Activated CD4-positive, alpha-beta T cell treated with anti-CD3 and anti-CD28 coated beads for 24 hours (primary cell): ENCODE measurements around the gene TUBB.

ENCODE experiments used
- DNase-seq, 2 donors: peaks; one replicate each; pipeline ENCODE4 v3.0.0-alpha.2; 2020; ENCODE audit warnings: low read depth in 2 of 2

TUBB gene

DNA sequence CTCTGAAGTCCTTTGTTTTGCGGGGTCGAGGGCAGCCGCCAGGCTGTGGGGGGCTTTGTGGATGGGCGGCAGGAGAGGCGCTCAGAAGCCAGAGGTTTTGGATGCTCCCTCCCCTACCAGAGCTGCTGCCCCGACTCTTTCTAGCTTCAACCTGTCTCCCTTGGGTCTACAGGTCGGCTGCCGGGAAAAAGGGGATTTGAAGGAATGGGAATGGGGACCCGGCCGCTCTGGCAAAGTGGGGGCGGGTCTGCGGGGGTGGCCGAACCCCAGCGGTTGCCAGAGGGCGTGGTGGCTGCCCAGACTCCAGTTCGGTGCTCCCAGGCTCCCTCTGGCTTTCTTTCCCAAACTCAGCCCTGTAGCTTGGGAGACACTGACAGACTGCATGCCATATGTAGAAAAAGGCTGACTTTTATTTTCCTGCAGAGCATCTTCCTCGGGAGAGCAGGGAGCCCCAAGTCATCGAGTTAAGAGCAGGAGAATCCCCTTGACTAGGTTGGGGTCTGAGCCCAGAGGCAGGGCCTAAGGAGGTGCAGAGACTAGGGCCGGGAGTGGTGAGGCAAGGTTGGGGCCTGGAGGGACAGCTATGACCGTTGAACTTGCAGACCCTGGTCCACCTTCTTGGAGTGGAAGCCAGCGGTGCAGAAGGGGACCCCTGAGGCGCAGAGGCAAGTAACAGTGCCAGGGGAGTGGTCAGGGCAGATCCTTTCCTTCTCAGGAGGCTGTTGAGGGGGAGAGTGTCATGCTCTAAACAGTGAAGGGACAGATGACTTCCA, 32.3 kb upstream of the TUBB start:
- DNase-seq, result no peak

- no peak for DNase-seq
Measured at GRCh38 chr6:30688569-30688968, 31.6 kb upstream of the TUBB start.

- DNase-seq, result no peak
Measured at GRCh38 chr6:30689022-30689865, 30.9 kb upstream of the TUBB start.

GRCh38 chr6:30689985-30690384, 30.2 kb upstream of the TUBB start:
- no peak for DNase-seq

DNA sequence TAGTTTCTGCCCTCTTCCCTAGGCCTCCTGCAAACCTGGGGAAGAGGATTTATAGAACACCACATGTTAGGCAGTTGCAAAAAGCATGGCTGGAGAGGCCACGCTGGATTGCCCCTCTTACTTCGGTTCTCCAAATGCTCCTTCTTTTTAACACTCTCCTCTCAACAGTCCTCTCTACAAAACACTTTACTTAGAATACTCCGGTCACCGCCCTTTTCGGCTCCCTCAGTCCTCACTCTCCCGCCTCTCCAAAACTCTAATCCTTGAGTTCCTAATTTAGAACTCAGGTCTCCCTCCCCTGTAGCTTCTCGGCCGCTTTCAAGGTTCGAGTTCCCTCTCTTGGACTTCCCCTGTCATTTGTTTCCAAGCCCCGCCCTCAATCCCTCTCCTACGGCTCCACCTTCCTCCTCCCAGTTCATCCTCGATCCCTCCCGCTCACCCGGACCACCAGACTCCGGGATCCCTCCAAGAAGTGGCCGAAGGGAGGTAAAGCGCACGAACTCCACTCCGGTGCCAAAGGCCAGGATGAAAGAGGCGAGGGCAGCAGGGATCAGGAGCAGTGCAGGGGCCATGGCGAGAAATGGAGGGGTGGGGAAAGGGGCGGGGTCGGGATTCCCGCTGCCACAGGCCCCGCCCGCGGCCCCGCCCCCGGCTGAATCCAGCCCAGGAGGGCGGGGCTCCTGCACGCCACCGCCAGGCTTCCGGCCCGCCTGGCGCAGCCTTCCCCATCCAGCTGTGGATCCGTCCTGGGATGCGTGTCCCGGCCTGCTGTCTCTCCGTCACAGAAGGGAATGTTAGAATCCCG, 29.5 kb upstream of the TUBB start, which contains the start of gene NRM:
TSS of gene NRM (minus strand) at position 582 of the 805 bp plus-strand sequence. CDS start at position 572, 10 bp downstream.
- DNase-seq, result peak; percentile 70 to 78

DNA sequence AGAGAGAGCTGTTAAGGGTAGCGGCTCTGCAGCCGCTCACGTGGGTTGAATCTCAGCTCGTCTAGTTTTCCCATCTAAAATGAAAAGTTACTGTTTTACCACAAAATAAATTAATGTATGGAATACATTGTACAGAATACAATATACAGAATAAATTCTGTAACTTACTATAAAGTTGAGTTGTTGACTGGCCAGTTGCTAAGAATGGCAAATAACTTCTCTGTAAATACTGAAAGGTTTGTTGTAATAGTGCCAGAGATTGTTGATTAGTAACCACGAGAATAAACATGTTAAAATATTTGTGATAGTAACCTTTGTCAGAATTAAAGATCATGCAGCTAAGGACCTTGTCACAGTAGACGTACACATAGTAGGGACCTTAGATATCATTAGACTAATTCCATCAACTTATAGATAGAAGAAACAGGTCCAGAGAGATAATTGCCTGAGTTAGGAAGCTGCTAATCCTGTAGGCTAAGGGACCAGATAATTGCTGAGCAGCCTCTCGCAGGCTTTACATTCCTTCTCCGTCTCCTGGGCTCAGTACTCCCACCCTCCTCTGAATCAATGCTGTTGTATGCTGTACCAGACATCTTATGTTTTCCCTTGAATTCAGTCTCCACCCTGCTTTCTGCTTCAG, 28.8 kb upstream of the TUBB start:
- no peak for DNase-seq

- DNase-seq, result no peak
Measured at GRCh38 chr6:30696432-30696831, 23.7 kb upstream of the TUBB start.

- no peak for DNase-seq
Measured at GRCh38 chr6:30700340-30700739, 19.8 kb upstream of the TUBB start.

DNA sequence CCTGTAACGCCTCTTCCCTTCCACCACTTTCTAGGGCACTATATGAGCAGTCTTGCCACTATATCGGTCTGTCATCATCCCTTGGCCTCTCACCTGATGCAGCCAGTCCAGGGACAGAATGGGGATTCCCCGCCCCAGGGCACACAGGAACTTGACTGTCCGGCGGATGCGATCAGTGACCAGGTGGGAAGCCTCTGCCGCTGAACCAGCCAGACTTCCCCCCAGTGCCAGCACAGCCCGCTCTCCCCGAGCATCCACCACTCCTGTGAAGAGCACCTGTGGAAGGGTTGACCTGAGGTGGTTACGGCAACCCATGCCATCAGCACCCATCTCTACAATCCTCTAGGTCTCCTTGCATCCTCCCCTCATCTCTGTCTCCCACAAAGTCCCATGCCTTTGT, 17.1 kb upstream of the TUBB start:
- DNase-seq, result no peak

GRCh38 chr6:30703821-30704220, 16.3 kb upstream of the TUBB start:
- DNase-seq, result no peak

DNA sequence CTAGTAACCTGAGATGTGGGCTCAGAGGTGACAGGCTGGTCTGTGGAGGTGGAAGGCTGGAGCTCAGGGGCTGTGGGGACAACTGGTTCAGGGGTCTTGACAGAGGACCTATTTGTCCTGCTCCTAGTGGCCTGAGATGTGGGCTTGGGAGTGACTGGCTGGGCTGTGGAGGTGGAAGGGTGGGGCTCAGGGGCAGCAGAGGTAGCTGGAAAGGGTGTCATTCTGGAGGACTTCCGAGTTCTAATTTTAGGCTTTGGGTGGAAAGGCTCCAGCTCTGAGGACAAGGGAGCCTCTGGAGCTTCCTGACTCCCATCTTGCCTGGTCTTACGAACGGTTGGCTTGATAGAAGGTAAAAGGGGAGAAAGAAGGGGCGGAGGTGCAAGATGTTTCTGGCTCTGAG, 14.5 kb upstream of the TUBB start:
- DNase-seq, result no peak

DNA sequence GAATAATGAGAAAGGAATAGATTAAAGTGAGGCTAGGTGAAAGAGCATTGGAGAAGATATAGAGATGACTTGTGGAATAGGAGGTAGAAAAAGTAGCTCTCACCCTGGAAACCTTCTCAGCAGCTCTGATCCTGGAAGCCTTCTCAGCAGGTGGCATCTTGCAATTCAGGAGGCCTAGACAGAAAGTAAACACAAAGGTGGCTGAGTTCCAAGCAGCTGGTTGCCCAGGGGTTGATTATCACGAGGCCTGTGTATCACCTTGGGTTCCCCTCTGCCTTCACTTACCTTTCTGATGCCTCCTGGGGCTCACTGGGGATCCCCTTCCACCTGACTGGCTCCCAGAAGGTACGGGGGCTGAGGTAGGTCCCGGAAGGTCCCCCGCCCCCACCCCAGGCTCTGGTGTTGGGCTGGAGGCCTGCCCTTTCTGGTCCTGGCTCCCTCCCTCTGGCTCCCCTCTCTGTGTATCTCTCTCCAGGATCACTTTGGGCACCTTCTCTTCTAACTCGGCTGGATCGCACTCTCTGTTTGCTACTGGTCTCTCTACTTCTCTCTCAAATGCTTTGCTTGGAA, 12.8 kb upstream of the TUBB start:
- DNase-seq, result no peak

GRCh38 chr6:30709101-30709868, 10.9 kb upstream of the TUBB start:
- DNase-seq, result no peak

DNA sequence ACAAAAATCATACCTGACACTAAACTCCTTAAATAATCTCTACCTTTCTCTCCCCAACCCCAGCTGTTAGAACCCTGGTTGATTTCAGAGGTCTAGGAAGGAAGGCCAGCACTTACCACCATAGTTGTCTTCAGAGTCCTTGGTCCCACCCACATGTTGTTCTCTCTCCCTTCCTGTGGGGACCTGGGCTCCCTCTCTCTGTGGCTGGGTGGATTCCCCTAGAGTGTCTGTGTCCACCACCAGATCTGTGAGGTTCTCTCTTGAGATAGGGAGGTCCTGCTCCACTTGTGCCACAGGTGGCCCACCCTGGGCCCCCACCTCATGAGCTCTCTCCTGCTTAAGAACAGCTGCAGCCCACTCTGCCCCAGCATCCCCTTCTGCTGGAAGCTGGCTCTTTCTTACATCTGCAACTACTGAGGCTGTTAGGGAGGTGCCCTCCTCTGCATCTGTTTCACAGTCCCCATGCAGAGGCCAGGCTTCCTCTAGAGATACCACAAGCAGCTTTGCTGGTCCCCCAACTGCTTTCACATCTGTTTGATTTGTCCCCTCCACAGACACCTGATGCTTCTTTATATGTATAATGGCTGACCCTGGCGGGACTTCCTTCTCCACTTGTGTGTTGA, 8.3 kb upstream of the TUBB start:
- no peak for DNase-seq

DNA sequence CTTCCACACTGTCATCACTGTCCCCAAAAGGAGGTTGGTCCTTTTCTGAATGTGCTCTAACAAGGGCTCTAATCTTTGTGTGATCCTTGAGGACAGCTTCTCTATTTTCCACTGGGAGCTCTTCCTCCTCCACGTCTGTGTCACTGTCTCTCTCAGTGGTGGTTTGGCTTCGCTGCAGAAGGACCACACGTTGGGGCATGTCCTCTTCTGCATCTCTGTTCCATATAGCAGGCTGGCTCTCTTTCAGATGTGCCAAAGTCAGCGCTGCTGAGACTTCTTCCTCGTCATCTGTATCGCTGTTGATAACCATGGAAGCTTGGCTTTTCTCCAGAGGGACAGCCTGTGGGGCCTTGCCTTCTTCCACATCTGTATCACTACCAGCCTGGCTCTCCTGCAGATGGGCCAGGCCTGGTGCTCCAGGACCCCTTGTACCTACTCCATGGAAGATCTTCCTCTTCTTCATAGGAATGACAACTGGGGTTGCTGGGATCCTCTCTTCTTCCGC, 7.7 kb upstream of the TUBB start:
- no peak for DNase-seq

- no peak for DNase-seq
Measured at GRCh38 chr6:30714263-30714662, 5.9 kb upstream of the TUBB start.

DNA sequence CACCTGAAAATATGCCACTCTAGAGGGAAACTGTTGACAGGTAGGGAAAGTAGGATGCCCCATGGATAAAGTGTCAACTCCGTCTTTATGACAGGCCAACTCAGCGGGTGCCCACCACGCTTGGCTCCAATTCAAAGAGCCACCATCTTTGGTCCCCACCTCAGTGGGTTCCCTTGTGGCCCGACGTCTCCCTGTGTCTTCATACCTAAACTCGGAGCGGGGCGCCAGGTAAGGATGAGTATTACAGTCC, 3.3 kb upstream of the TUBB start:
- DNase-seq, result no peak

DNA sequence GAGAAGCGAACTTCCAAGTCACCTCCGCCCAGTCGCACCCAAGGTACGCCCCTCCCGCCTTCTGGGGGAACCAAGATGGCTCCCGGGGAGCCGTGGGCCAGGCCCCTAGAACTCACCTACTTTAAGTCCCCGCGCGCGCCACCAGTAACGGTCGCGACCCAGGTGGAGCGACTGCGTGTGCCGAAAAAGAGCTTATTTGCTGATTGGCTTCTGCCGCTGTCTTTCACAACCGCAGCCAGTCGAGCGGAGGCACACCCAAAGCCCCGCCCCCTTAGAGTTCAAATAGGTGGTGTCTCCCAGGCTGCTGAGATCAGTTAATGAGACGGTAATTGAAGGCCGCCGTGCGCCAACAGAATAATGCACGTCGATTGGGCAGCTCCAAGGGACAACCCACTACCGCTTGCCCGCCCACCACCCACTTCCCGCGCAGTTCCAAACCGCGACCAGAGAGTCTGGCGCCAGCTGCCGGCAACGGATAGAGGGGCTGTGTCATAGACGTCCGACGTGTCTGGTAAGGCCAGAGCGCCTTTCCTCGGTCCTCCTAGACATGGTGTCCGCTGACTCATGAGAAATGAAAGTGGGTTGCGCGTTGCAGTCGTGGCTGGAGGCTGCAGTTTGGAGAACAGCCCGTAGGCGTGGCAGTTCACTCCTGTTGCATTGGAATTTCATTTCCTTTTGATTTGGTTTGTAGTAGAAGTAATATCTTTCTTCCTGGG, 2.9 kb upstream of the TUBB start, which contains the start of gene MDC1:
TSS of gene MDC1 (minus strand) at position 153 of the 716 bp plus-strand sequence. CDS start 2,106 bp downstream, outside the sequence.
- peak; percentile 97 to 98 for DNase-seq
